CD4-positive, alpha-beta memory T cell (primary cell): Measurements from ENCODE around the gene NCEH1. TPM values are rescaled to one million over a fixed set of nuclear protein-coding genes. Genes with fewer than 3 reads are reported as not detected.
A peak's percentile ranks its signal among the peaks of the same experiment; 100 is the strongest.

Experiments
- CTCF ChIA-PET: fragments of 350-600 bp; sonication (Branson Sonifier 250); formaldehyde crosslinking; loops from one replicate; lab custom pipeline; 2021; ENCODE audit warnings: inconsistent platforms; ENCODE audit not compliant: partially characterized antibody; lab: Charles Lee
- POLR2A ChIA-PET: fragments of 350-600 bp; sonication (Branson Sonifier 250); formaldehyde crosslinking; loops from one replicate; lab custom pipeline; 2021; ENCODE audit not compliant: partially characterized antibody; lab: Charles Lee
- DNase-seq, 5 donors: peaks; one replicate each; pipeline versions ENCODE4 v3.0.0 to v3.0.0-alpha.2; 2020 to 2022; ENCODE audit warnings: mixed read lengths in 1 of 5
- H3K27ac ChIP-seq: one replicate; pipeline ENCODE4 v1.7.0; 2013; ENCODE audit warnings: low read depth, low read length
- H3K27me3 ChIP-seq: 2 replicates; pipeline ENCODE4 v1.7.0; 2013; ENCODE audit warnings: mild to moderate bottlenecking, low read length, moderate library complexity; ENCODE audit not compliant: insufficient read depth
- H3K36me3 ChIP-seq: 2 replicates; pipeline ENCODE4 v1.7.0; 2013; ENCODE audit warnings: mild to moderate bottlenecking, low read length, moderate library complexity; ENCODE audit not compliant: insufficient read depth
- H3K4me1 ChIP-seq: 2 replicates; pipeline ENCODE4 v1.7.0; 2013; ENCODE audit warnings: mild to moderate bottlenecking, low read length, moderate library complexity; ENCODE audit not compliant: insufficient read depth
- H3K4me3 ChIP-seq, 2 donors: one replicate each; pipeline ENCODE4 v1.7.0; 2013; ENCODE audit warnings: low read length in 2 of 2, mild to moderate bottlenecking in 1 of 2
- H3K9me3 ChIP-seq, 2 donors: one replicate each; pipeline ENCODE4 v1.7.0; 2013; ENCODE audit warnings: low read length in 2 of 2, control low read depth in 1 of 2; ENCODE audit not compliant: control insufficient read depth in 1 of 2
- H3K27ac Mint-ChIP-seq, 7 donors: one replicate each; pipeline ENCODE4 v1.8.0; 2020 to 2021; ENCODE audit warnings: mixed read lengths in 7 of 7, mild to moderate bottlenecking in 6 of 7, inconsistent platforms in 3 of 7, moderate library complexity in 3 of 7
- H3K27me3 Mint-ChIP-seq, 2 donors: one replicate each; pipeline ENCODE4 v1.8.0; 2020 to 2021; ENCODE audit warnings: mixed read lengths in 2 of 2
- H3K36me3 Mint-ChIP-seq, 2 donors: one replicate each; pipeline ENCODE4 v1.8.0; 2020 to 2021; ENCODE audit warnings: mixed read lengths in 2 of 2, inconsistent platforms in 1 of 2, mild to moderate bottlenecking in 1 of 2
- H3K4me1 Mint-ChIP-seq, 4 donors: one replicate each; pipeline ENCODE4 v1.8.0; 2020 to 2021; ENCODE audit warnings: mixed read lengths in 4 of 4, mild to moderate bottlenecking in 1 of 4
- H3K4me3 Mint-ChIP-seq, 8 donors: one replicate each; pipeline ENCODE4 v1.8.0; 2020 to 2021; ENCODE audit warnings: mixed read lengths in 8 of 8, mild to moderate bottlenecking in 7 of 8, moderate library complexity in 6 of 8, inconsistent platforms in 3 of 8
- H3K9me3 Mint-ChIP-seq, 8 donors: one replicate each; pipeline ENCODE4 v1.8.0; 2020 to 2021; ENCODE audit warnings: mixed read lengths in 8 of 8, mild to moderate bottlenecking in 5 of 8, inconsistent platforms in 3 of 8, moderate library complexity in 1 of 8
- intact Hi-C: fragments of 100-400 bp; cut with micrococcal nuclease; formaldehyde crosslinking; loops from one replicate; pipeline ENCODE4 v1.15.1; 2023
- polyA plus RNA-seq, 2 donors: library from polyadenylated mRNA; unstranded; fragments of 300-500 nt; fragmentation: Illumina TruSeq; gene quantifications; one replicate each; pipeline ENCODE4 v1.2.3, GENCODE V29; 2021
- total RNA-seq, 2 experiments: library from RNA; stranded (reverse); gene quantifications; one replicate each; pipeline ENCODE4 v1.2.3, GENCODE V29; 2021

NCEH1 gene
- total and polyA plus RNA-seq, 4 experiments from 2014 or later, result 2.1 to 5.1 (median 3.4) TPM

GRCh38 chr3:172622916-172623700 is 87.8 kb downstream of the NCEH1 start:
- Histone ChIP-seq H3K27ac (no peak overlapping the region), H3K4me1 (no peaks in the 10 kb centered on the region), H3K4me3 (no peak overlapping the region), H3K27me3 (no peaks in the 10 kb centered on the region), H3K9me3 (no peaks in the 10 kb centered on the region), H3K36me3 (no peaks in the 10 kb centered on the region)
- no peak overlapping the region for H3K27ac Mint-ChIP-seq
- peak overlapping the region in 1 of 8 donors; percentile 68 for H3K4me3 Mint-ChIP-seq
- ChIA-PET POLR2A (no interaction called here), CTCF (interaction anchor here (0.6 to 10.1 kb wide), 34 partner anchors 10 to 964 kb away, joined by 3 to 79 read pairs (median 4); no protein-coding TSS in a partner anchor)
- peaks cover 0 to 4% (median 2%) of the 10 kb centered on the region in 4 donors for H3K4me1 Mint-ChIP-seq
- H3K36me3 Mint-ChIP-seq, result peaks cover 0 to 3% of the 10 kb centered on the region in 2 donors
- peaks cover 0 to 2% (median 0%) of the 10 kb centered on the region in 8 donors for H3K9me3 Mint-ChIP-seq
- intact Hi-C loops, result loop anchor here (1.0 kb wide), 3 partner anchors 133 to 291 kb away; no protein-coding TSS in a partner anchor
- H3K27me3 Mint-ChIP-seq, result no peaks in the 10 kb centered on the region
- peak in 4 of 5 donors; percentile 21 to 37 (median 30) for DNase-seq

DNA sequence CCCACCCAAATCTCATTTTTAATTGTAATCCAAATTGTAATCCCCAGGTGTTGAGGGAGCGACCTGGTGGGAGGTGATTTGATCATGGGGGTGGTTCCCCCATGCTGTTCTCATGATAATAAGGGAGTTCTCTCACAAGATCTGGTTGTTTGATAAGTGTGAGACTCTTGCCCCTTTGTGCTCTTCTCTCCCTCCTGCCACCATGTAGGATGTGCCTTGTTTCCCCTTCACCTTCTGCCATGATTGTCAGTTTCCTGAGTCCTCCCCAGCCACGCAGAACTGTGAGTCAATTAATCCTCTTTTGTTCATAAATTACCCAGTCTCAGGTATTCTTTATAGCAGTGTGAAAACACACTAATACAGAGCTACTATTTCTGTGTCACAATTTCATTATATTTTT is 88.7 kb downstream of the NCEH1 start:
- H3K36me3 Mint-ChIP-seq, result peaks cover 0 to 3% of the 10 kb centered on the region in 2 donors
- Histone ChIP-seq H3K36me3 (no peaks in the 10 kb centered on the region), H3K4me3 (no peak overlapping the region), H3K27me3 (no peaks in the 10 kb centered on the region), H3K9me3 (no peaks in the 10 kb centered on the region), H3K27ac (no peak overlapping the region), H3K4me1 (peaks cover 1% of the 10 kb centered on the region)
- no peak for DNase-seq
- no peak overlapping the region for H3K27ac Mint-ChIP-seq
- intact Hi-C loops, result no loop called here
- no peaks in the 10 kb centered on the region for H3K27me3 Mint-ChIP-seq
- H3K4me3 Mint-ChIP-seq, result no peak overlapping the region
- ChIA-PET CTCF (interaction anchor here (0.7 to 10.1 kb wide), 21 partner anchors 9 to 850 kb away, joined by 3 to 79 read pairs (median 8); no protein-coding TSS in a partner anchor), POLR2A (no interaction called here)
- H3K4me1 Mint-ChIP-seq, result peaks cover 1 to 6% (median 4%) of the 10 kb centered on the region in 4 donors
- H3K9me3 Mint-ChIP-seq, result peaks cover 0 to 2% (median 0%) of the 10 kb centered on the region in 8 donors

GRCh38 chr3:172617976-172618375 is 92.9 kb downstream of the NCEH1 start:
- DNase-seq, result no peak
- Mint-ChIP-seq H3K36me3 (peaks cover 3% of the 10 kb centered on the region in 2 donors), H3K4me1 (peaks cover 12 to 28% (median 17%) of the 10 kb centered on the region in 4 donors), H3K27ac (no peak overlapping the region), H3K9me3 (peaks cover 0 to 8% (median 2%) of the 10 kb centered on the region in 8 donors), H3K4me3 (no peak overlapping the region), H3K27me3 (no peaks in the 10 kb centered on the region)
- Histone ChIP-seq H3K4me3 (no peak overlapping the region), H3K9me3 (peaks cover 0 to 3% of the 10 kb centered on the region in 2 donors), H3K27ac (no peak overlapping the region), H3K4me1 (peaks cover 18% of the 10 kb centered on the region), H3K36me3 (no peaks in the 10 kb centered on the region), H3K27me3 (no peaks in the 10 kb centered on the region)
- intact Hi-C loops, result no loop called here
- ChIA-PET CTCF (interaction anchor here (2.7 to 10.1 kb wide), 3 partner anchors 23 to 156 kb away, joined by 8 to 79 read pairs (median 12); no protein-coding TSS in a partner anchor), POLR2A (no interaction called here)

GRCh38 chr3:172617013-172617706 is 93.7 kb downstream of the NCEH1 start:
- Mint-ChIP-seq H3K4me3 (peak overlapping the region in 4 of 8 donors; percentile 23 to 43 (median 42)), H3K27ac (peak overlapping the region in 3 of 7 donors; percentile 13 to 59 (median 57)), H3K4me1 (peaks cover 10 to 24% (median 16%) of the 10 kb centered on the region in 4 donors), H3K36me3 (peaks cover 3% of the 10 kb centered on the region in 2 donors), H3K27me3 (no peaks in the 10 kb centered on the region), H3K9me3 (peaks cover 0 to 8% (median 2%) of the 10 kb centered on the region in 8 donors)
- H3K27ac ChIP-seq, result no peak overlapping the region
- no peak overlapping the region for H3K4me3 ChIP-seq
- H3K4me1 ChIP-seq, result peaks cover 18% of the 10 kb centered on the region
- ChIA-PET POLR2A (no interaction called here), CTCF (interaction anchor here (2.7 to 10.1 kb wide), 2 partner anchors 22 to 156 kb away, joined by 8 to 79 read pairs; no protein-coding TSS in a partner anchor)
- DNase-seq, result no peak
- intact Hi-C loops, result no loop called here
- no peaks in the 10 kb centered on the region for H3K36me3 ChIP-seq
- H3K9me3 ChIP-seq, result peaks cover 0 to 3% of the 10 kb centered on the region in 2 donors
- no peaks in the 10 kb centered on the region for H3K27me3 ChIP-seq

GRCh38 chr3:172616031-172616461 is 94.8 kb downstream of the NCEH1 start:
- DNase-seq, result peak in 1 of 5 donors; percentile 22
- Histone ChIP-seq H3K36me3 (no peaks in the 10 kb centered on the region), H3K27ac (no peak overlapping the region), H3K9me3 (peaks cover 0 to 3% of the 10 kb centered on the region in 2 donors), H3K4me1 (peaks cover 18% of the 10 kb centered on the region), H3K4me3 (no peak overlapping the region), H3K27me3 (no peaks in the 10 kb centered on the region)
- CTCF ChIA-PET, result interaction anchor here (0.7 to 10.1 kb wide), 5 partner anchors 8 to 154 kb away, joined by 3 to 79 read pairs (median 4); no protein-coding TSS in a partner anchor
- peaks cover 0 to 10% (median 2%) of the 10 kb centered on the region in 8 donors for H3K9me3 Mint-ChIP-seq
- peaks cover 10 to 24% (median 16%) of the 10 kb centered on the region in 4 donors for H3K4me1 Mint-ChIP-seq
- H3K4me3 Mint-ChIP-seq, result peak overlapping the region in 7 of 8 donors; percentile 27 to 84 (median 77)
- peaks cover 3% of the 10 kb centered on the region in 2 donors for H3K36me3 Mint-ChIP-seq
- intact Hi-C loops, result no loop called here
- POLR2A ChIA-PET, result no interaction called here
- H3K27me3 Mint-ChIP-seq, result no peaks in the 10 kb centered on the region
- peak overlapping the region in 5 of 7 donors; percentile 2 to 78 (median 58) for H3K27ac Mint-ChIP-seq

GRCh38 chr3:172615296-172615695 is 95.6 kb downstream of the NCEH1 start:
- Mint-ChIP-seq H3K36me3 (peaks cover 3 to 7% of the 10 kb centered on the region in 2 donors), H3K9me3 (peaks cover 2 to 18% (median 7%) of the 10 kb centered on the region in 8 donors), H3K4me3 (no peak overlapping the region), H3K4me1 (peaks cover 10 to 24% (median 16%) of the 10 kb centered on the region in 4 donors), H3K27ac (peak overlapping the region in 2 of 7 donors; percentile 37 to 78), H3K27me3 (no peaks in the 10 kb centered on the region)
- intact Hi-C loops, result no loop called here
- ChIA-PET POLR2A (no interaction called here), CTCF (interaction anchor here (1.4 kb wide), 1 partner anchor 9 kb away, joined by 4 read pairs; no protein-coding TSS in a partner anchor)
- DNase-seq, result no peak
- Histone ChIP-seq H3K27me3 (no peaks in the 10 kb centered on the region), H3K9me3 (peaks cover 0 to 3% of the 10 kb centered on the region in 2 donors), H3K4me3 (no peak overlapping the region), H3K4me1 (peaks cover 18% of the 10 kb centered on the region), H3K36me3 (no peaks in the 10 kb centered on the region), H3K27ac (no peak overlapping the region)
